ENCODE data around the gene RAPGEF6.
A peak's percentile ranks its signal among the peaks of the same experiment; 100 is the strongest.

The RAPGEF6 gene

DNA sequence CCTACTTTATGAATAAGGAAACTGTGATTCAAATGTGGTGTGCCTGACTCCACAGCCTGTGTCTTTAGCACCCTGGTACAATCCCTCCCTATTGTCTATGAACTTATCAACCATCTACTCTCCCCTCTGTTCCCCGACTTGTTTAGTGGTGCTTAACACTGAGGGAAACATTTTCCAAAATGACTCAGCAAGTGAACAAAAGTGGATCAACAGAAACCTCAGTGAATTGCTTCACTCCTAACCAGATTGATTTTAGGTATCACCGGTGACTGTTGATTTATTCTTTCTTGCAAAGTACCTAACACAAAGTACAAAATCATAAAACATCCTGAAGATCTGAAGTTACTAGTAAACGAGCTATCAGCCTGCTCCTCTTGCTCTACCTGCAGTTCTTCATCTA is 42.1 kb upstream of the RAPGEF6 start:
- CTCF ChIA-PET = interaction anchor here (1.4 kb wide), 1 partner anchor 91 kb away, joined by 3 read pairs; no protein-coding TSS in a partner anchor
- POLR2A ChIA-PET = no interaction called here
- no peak for DNase-seq (ENCODE audit: low read depth, low spot score)
- H3K4me3 ChIP-seq (ENCODE audit: low read depth, low read length) = no peak overlapping the region
- TF ChIP-seq, protein P1, sequence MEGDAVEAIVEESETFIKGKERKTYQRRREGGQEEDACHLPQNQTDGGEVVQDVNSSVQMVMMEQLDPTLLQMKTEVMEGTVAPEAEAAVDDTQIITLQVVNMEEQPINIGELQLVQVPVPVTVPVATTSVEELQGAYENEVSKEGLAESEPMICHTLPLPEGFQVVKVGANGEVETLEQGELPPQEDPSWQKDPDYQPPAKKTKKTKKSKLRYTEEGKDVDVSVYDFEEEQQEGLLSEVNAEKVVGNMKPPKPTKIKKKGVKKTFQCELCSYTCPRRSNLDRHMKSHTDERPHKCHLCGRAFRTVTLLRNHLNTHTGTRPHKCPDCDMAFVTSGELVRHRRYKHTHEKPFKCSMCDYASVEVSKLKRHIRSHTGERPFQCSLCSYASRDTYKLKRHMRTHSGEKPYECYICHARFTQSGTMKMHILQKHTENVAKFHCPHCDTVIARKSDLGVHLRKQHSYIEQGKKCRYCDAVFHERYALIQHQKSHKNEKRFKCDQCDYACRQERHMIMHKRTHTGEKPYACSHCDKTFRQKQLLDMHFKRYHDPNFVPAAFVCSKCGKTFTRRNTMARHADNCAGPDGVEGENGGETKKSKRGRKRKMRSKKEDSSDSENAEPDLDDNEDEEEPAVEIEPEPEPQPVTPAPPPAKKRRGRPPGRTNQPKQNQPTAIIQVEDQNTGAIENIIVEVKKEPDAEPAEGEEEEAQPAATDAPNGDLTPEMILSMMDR (IDR thresholded peaks at IDR 0.05; ENCODE audit: insufficient read depth, low read length, missing control alignments) = no peak

DNA sequence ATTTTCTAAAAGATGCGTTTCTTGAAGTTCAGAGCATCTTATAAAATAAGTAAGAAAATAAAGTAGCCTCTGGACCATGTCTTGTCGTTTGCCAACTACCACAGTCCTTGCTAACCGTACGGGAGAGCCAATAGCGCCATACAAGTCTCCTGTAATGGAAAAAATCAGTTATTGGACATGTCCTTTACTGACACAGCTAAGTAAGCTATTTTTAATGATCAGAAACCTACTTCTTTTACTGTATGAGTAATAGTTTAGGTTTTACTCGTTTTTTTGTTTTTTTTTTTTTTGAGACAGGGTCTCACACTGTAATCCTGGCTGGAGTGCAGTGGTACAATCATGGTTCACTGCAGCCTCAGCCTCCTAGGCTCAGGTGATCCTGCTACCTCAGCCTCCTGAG is 37.7 kb upstream of the RAPGEF6 start:
- DNase-seq (ENCODE audit: low read depth, low spot score) = no peak
- ChIA-PET POLR2A (no interaction called here), CTCF (interaction anchor here (1.1 to 1.2 kb wide), 2 partner anchors 83 to 390 kb away, joined by 3 to 4 read pairs; no protein-coding TSS in a partner anchor)
- TF ChIP-seq, protein P1 (IDR thresholded peaks at IDR 0.05; ENCODE audit: insufficient read depth, low read length, missing control alignments) = no peak
- no peak overlapping the region for H3K4me3 ChIP-seq (ENCODE audit: low read depth, low read length)

DNA sequence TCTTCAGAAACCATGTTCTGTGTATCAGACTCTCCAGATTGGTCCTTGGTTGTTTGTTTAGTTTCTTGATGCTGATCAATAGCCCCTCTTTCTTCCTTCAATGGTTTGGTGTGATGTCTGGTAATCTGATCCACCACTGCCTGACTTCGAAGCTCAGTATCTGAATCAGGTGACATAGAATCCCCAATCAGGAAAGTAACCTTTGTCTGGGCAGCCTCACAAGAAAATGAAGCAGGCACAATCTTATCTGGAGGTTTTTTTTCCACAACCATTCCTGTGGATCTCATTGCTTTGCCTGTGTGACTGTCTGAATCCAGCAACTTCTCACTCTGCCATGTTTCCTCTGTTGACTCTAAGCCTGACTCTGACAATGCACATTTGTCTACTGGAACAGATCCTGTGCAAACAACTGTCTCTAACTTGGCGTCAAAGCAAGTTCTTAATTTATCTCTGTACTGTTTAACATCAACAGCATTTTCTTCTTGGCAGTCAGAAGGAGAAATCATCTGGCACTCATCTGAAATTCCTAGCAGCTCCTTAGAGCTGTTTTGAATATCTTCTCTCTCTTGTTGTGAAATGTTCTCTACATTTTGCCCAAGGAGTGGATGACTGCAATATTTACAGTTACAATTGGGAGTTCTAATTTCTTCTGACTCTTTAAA is 37.1 kb upstream of the RAPGEF6 start:
- POLR2A ChIA-PET = no interaction called here
- TF ChIP-seq, protein P1 (IDR thresholded peaks at IDR 0.05; ENCODE audit: insufficient read depth, low read length, missing control alignments) = no peak

DNA sequence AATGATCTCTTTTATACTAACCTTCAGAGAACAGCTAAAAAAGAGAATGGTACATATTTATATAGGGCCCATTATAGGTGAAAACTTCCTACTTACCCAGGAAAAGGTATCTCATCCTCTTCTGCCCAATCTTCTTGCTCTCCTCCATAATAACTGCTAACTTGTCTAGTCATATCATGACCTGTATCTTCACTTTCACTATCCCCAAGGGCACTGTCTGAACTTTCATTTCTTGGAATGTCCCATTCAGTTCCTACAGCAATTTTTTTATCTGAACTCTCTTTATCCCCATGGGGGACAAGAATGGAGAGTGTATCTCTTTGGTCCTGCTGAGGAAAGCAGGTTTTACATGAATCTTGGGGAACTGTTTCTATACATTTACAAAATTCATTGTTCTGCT is 36.4 kb upstream of the RAPGEF6 start:
- TF ChIP-seq, protein P1 (IDR thresholded peaks at IDR 0.05; ENCODE audit: insufficient read depth, low read length, missing control alignments) = no peak
- POLR2A ChIA-PET = no interaction called here
- H3K4me3 ChIP-seq (ENCODE audit: low read depth, low read length) = no peak overlapping the region
- DNase-seq (ENCODE audit: low read depth, low spot score) = no peak
- CTCF ChIA-PET = interaction anchor here (0.6 to 1.8 kb wide), 3 partner anchors 9 to 82 kb away, joined by 3 to 7 read pairs (median 3); no protein-coding TSS in a partner anchor

More for the DNA sequence above, 37.1 kb upstream of the RAPGEF6 start:
- DNase-seq (ENCODE audit: low read depth, low spot score) = peak; percentile 95
- CTCF ChIA-PET = interaction anchor here (0.6 to 1.8 kb wide), 3 partner anchors 8 to 82 kb away, joined by 3 to 7 read pairs (median 3); no protein-coding TSS in a partner anchor
- no peak overlapping the region for H3K4me3 ChIP-seq (ENCODE audit: low read depth, low read length)

DNA sequence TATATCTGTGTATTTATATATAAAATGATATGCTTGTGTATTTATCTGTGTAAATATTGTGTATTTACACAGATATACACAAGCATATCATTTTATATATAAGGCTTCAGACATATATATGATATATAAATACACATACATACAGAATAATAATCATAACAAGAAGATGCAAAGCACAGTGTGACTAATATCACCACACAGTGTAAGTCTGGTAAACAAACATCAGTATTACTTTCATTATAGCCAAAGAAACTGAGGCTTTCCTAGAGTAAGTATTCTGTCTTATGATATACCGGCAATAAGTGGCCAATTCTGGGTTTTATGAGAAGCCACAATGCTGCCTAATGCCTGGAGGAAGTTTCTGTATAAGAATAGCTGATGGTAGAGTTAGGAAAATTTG is 29.9 kb upstream of the RAPGEF6 start:
- CTCF ChIA-PET = interaction anchor here (1.8 kb wide), 1 partner anchor 76 kb away, joined by 4 read pairs; no protein-coding TSS in a partner anchor
- POLR2A ChIA-PET = no interaction called here
- TF ChIP-seq, protein P1 (IDR thresholded peaks at IDR 0.05; ENCODE audit: insufficient read depth, low read length, missing control alignments) = no peak
- no peak overlapping the region for H3K4me3 ChIP-seq (ENCODE audit: low read depth, low read length)
- no peak for DNase-seq (ENCODE audit: low read depth, low spot score)

DNA sequence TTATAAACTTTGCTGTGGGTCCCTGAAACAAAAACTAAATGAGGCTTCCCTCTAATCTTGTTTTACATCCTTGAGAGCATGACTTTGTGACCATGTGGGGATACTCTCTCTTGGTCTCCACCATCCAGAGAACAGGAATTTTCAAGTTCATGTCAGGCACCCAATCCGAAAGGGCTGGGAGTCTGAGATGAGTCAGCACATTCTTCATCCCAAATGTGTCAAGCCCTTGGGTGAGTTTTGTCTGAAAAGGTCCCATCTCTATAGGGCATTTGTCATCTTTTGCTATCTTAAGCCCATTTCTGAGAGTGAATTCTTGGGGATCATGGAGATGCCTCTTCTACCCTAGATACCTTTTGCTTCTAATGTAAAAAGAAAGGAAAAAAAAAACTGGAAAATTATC is 26.9 kb upstream of the RAPGEF6 start:
- CTCF ChIA-PET = interaction anchor here (0.8 kb wide), 1 partner anchor 73 kb away, joined by 3 read pairs; no protein-coding TSS in a partner anchor
- POLR2A ChIA-PET = no interaction called here
- DNase-seq (ENCODE audit: low read depth, low spot score) = no peak
- TF ChIP-seq, protein P1 (IDR thresholded peaks at IDR 0.05; ENCODE audit: insufficient read depth, low read length, missing control alignments) = no peak
- H3K4me3 ChIP-seq (ENCODE audit: low read depth, low read length) = no peak overlapping the region
